H1 (cell line): Measurements from ENCODE around the gene COX7A1. TPM values are rescaled to one million over a fixed set of nuclear protein-coding genes. Genes with fewer than 3 reads are reported as not detected.
A peak's percentile ranks its signal among the peaks of the same experiment; 100 is the strongest.

Experiments
- ATF3 ChIP-seq: IDR thresholded peaks from 2 replicates; pipeline ENCODE4 v1.6.1; 2011; ENCODE audit warnings: low read depth, mild to moderate bottlenecking, low read length; ENCODE audit not compliant: insufficient read depth
- BACH1 ChIP-seq: IDR thresholded peaks from 2 replicates; pipeline ENCODE4 v1.6.1; 2012; ENCODE audit warnings: low read length, improper control_type of control experiment
- CBX5 ChIP-seq: fragments of 300-800, 300-1000 bp; sonication (generic); IDR thresholded peaks from 2 replicates; pipeline ENCODE4 v1.7.1; 2016; ENCODE audit warnings: antibody characterized with exemption, low read length, low read depth
- CEBPB ChIP-seq: IDR thresholded peaks from 2 replicates; pipeline ENCODE4 v1.6.1; 2012; ENCODE audit warnings: low read depth, low read length
- CTCF ChIP-seq, 3 experiments: IDR thresholded peaks; 1 replicate in 2 of 3; 2 replicates in 1 of 3; pipeline versions ENCODE4 v1.5.1 to v1.6.1; 2011; ENCODE audit warnings: low read length in 3 of 3, mild to moderate bottlenecking in 3 of 3, inconsistent platforms in 2 of 3, low read depth in 1 of 3, moderate library complexity in 1 of 3; ENCODE audit not compliant: insufficient read depth in 1 of 3; ENCODE audit errors: control extremely low read depth in 1 of 3
- E2F6 ChIP-seq: IDR thresholded peaks from 2 replicates; pipeline ENCODE4 v1.6.1; 2012; ENCODE audit warnings: inconsistent platforms
- EGR1 ChIP-seq: IDR thresholded peaks from 2 replicates; pipeline ENCODE4 v1.6.1; 2011; ENCODE audit warnings: low read depth, low read length, borderline replicate concordance
- HDAC6 ChIP-seq: IDR thresholded peaks from one replicate; pipeline ENCODE4 v1.7.1; 2012; ENCODE audit warnings: low read depth, mild to moderate bottlenecking, inconsistent platforms, low read length, moderate library complexity
- POLR2AphosphoS5 ChIP-seq: IDR thresholded peaks from 2 replicates; pipeline ENCODE4 v1.6.1; 2011; ENCODE audit warnings: low read depth, low read length
- RAD21 ChIP-seq, 2 experiments: IDR thresholded peaks in 1 of 2; conservative IDR thresholded peaks in 1 of 2; 2 replicates each; pipeline ENCODE4 v1.6.1; 2011; ENCODE audit warnings: low read depth in 2 of 2, low read length in 2 of 2, improper control_type of control experiment in 1 of 2, inconsistent platforms in 1 of 2, mild to moderate bottlenecking in 1 of 2, moderate library complexity in 1 of 2
- SAP30 ChIP-seq: fragments of 300-600 bp; sonication (generic); IDR thresholded peaks from 2 replicates; pipeline ENCODE4 v1.7.1; 2012; ENCODE audit warnings: low read length, moderate library complexity, mild to moderate bottlenecking, inconsistent platforms; ENCODE audit not compliant: insufficient read depth, insufficient replicate concordance
- SIRT6 ChIP-seq: IDR thresholded peaks from one replicate; pipeline ENCODE4 v1.7.1; 2012; ENCODE audit warnings: low read length, inconsistent platforms
- SP4 ChIP-seq: IDR thresholded peaks from 2 replicates; pipeline ENCODE4 v1.6.1; 2012; ENCODE audit warnings: low read length, inconsistent platforms
- TAF1 ChIP-seq: IDR thresholded peaks from 2 replicates; pipeline ENCODE4 v1.6.1; 2011; ENCODE audit warnings: mild to moderate bottlenecking, low read depth, low read length
- USF2 ChIP-seq: IDR thresholded peaks from 2 replicates; pipeline ENCODE4 v1.6.1; 2011; ENCODE audit warnings: low read length, improper control_type of control experiment
- polyA plus RNA-seq, 7 experiments: library from polyadenylated mRNA; depleted of rRNA in 3 of 7; stranded (reverse) in 5 of 7; unstranded in 2 of 7; fragments of >200 nt in 5 of 7; fragments of 200-250 nt in 2 of 7; gene quantifications; 1 replicate in 5 of 7; 2 replicates in 1 of 7; 4 replicates in 1 of 7; pipeline versions ENCODE4 v1.2.1 to v1.2.3, GENCODE V29; 2011 to 2013; ENCODE audit warnings: missing spikeins in 2 of 7, mixed read lengths in 2 of 7
- total RNA-seq: library from RNA; stranded (reverse); fragmentation: NEBNext Ultra II Directional; extraction: Animal tissue kit (Norgen Biotek cat#: 25700); gene quantifications from 2 replicates; pipeline ENCODE4 v1.2.1, GENCODE V29; 2021

Gene COX7A1
- total and polyA plus RNA-seq, 2 of the 8 experiments (the other 6 are each of a cell fraction or from before 2014, with no cell fraction given) = 0.60 TPM

GRCh38 chr19:36114721-36115452 lies 37.4 kb downstream of the COX7A1 start, which contains the start of gene POLR2I (continued):
- peak; percentile 84; the same call in 1 of the 2 replicates for TF ChIP-seq SP4
- peak; percentile 96 for TF ChIP-seq E2F6
- no peak for TF ChIP-seq CTCF (IDR thresholded peaks at IDR 0.05; ENCODE audit: control extremely low read depth in 1 of 3, insufficient read depth in 1 of 3, low read depth in 1 of 3, low read length in 3 of 3)
- TF ChIP-seq HDAC6 = no peak
- TF ChIP-seq BACH1 = no peak
- TF ChIP-seq CBX5 = no peak
- TF ChIP-seq ATF3 = no peak
- no peak for TF ChIP-seq RAD21 (IDR thresholded peaks at IDR 0.05 in 1 of 2, conservative IDR thresholded peaks at IDR 0.05 in 1 of 2; ENCODE audit: low read depth in 2 of 2, low read length in 2 of 2)
- no peak for TF ChIP-seq SIRT6
- TF ChIP-seq EGR1 = no peak
- peak; percentile 58 for TF ChIP-seq SAP30
- no peak; the same call in 1 of the 2 replicates for TF ChIP-seq POLR2AphosphoS5
- TF ChIP-seq TAF1 = peak; percentile 70
- peak; percentile 75 for TF ChIP-seq USF2
- no peak for TF ChIP-seq CEBPB
